GM15510 (cell line): ENCODE results near the gene UBTF.

Experiments
- POLR2A ChIP-seq: IDR thresholded peaks from 3 replicates; pipeline ENCODE4 v1.6.1; 2011; ENCODE audit warnings: borderline replicate concordance; ENCODE audit not compliant: insufficient read length; ENCODE audit errors: extremely low read depth

UBTF gene

DNA sequence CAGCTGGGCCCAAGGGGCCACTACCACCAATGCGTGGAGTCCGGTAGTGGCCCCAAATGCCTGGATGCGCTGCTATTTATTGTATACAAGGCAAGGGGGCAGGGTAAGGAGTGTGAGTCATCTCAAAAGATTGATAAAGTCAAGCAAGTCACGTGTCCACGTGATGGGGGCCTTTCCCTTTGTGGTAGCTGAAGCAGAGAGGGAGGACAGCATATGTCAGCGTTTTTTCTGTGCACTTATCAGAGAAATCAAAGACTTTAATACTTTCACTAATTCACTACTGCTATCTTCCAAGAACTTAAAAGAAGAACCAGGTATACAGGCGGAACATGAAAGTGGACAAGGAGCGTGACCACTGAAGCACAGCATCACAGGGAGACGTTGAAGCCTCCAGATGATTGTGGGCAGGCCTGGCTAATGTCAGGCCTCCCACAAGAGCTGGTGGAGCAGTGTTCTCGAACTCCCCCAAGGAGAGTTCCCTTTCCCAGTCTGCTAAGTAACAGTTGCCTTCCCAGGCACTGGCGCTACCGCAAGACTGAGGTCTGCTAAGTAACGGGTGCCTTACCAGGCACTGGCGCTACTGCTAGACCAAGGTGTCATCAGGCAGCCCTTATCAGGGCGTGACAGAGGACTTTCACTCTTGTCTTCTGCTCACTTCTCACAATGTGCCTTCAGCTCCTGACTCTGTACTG, 59.8 kb downstream of the UBTF start:
- no peak for TF ChIP-seq POLR2A

DNA sequence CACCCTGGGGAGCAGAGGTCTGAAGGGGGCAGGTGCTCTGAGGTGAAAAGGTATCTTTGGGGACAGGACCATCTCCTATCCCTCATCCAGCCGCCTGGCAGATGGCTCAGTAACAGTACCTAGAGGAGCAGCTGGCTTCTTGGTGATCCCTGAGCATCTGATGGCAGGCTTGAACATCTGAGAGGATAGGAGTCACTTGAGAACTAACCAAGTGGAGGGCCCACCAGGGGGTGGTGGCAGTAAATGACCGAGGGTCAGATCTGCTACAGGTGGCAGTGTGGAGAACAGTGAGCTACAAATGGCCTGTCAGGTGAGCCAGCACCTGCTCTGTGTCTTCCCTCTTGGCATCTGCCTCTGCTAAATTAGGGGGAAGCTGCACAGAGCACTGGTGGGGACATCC, 64.0 kb downstream of the UBTF start:
- TF ChIP-seq POLR2A: no peak
